GM18519 (cell line): ENCODE measurements around the gene KRTAP10-10.
"Not testable (repeated sequence)": the region's sequence is repeated elsewhere in the genome, so short reads cannot be mapped to it uniquely, and the experiment has no call there.

ENCODE experiments used
- ATAC-seq: cut with Tn5 transposase; IDR thresholded peaks from one replicate; pipeline ENCODE4 v1.9.1; 2021; ENCODE audit warnings: mild to moderate bottlenecking, moderate library complexity; ENCODE audit not compliant: unreplicated experiment, low FRiP score

KRTAP10-10 gene, protein sequence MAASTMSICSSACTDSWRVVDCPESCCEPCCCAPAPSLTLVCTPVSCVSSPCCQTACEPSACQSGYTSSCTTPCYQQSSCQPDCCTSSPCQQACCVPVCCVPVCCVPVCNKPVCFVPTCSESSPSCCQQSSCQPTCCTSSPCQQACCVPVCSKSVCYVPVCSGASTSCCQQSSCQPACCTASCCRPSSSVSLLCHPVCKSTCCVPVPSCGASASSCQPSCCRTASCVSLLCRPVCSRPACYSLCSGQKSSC

DNA sequence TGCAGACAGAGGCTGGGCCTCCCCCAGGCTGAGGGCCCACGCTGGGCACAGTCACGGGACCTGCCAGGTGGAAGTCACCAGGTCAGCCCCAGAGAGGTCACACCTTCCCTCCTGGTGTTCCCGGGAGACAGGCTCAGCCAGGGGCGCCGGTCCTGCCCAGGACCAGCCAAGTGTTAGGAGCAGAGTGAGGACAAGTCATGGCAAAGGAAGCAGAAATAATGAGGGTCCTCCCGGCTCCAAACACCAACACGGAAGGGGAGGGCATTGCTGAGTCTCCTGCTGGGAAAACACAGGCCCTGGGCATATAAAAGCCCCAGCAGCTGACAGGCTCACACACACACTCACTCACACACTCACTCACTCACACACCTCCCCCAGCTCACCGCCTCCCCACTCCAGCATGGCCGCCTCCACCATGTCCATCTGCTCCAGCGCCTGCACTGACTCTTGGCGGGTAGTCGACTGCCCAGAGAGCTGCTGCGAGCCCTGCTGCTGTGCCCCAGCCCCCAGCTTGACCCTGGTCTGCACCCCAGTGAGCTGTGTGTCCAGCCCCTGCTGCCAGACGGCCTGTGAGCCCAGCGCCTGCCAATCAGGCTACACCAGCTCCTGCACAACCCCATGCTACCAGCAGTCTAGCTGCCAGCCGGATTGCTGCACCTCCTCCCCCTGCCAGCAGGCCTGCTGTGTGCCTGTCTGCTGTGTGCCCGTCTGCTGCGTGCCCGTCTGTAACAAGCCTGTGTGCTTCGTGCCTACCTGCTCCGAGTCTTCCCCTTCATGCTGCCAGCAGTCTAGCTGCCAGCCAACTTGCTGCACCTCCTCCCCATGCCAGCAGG lies at the start of gene KRTAP10-10:
TSS of gene KRTAP10-10 (plus strand) at position 339 of the 833 bp plus-strand sequence. CDS start at position 401, 62 bp downstream.
- ATAC-seq = no peak

DNA sequence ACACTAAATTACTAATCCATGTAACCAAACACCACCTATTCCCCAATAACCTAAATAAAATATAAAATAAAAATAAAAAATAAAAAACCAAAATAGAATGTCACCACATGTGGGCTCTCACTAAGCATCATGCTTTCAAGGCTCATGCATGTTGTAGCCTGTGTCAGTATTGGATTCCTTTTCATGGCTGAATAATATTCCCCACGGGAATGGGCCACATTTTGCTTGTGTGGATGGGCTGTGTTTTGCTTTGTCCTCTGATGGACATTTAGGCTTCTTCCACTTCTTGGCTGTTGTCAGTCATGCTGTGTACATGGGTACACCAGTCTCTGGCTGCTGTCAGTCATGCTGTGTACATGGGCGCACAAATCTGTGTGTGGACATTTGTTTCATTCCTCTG lies 48.1 kb upstream of the KRTAP10-10 start:
- ATAC-seq = no peak

DNA sequence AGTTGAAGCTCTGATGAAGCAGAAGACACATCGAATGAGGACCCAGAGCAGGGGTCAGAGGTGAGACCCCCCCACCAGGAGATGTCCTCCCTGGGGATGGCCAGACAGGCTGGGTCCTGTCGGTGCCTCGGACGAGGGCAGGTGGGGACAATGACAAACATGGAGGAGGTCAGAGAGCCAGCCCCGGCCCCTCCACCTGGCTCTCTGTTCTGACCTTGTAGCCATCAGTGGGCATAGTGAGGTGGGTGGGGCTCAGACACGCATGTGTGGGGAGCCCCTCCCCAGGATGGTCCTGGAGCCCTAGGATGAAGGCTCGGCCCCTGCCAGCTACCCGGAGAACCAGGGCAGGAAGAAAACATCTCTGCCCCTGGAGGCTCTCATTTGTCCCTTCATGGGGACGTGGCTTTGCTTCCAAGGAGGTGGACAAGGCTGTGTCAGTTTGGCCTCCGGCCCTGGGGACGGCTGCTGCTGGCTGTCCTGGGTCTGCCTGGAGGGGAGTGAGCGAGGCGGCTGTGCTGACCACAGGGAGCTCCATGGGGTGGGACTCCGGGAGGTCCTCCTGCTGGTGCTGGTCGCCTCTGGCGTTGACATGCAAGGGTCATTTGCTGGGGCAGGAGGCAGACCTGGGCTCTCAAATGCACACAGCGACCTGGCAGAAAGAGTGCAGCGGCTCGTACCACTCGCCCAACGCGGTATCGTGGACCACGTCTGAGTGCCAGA lies 47.4 kb upstream of the KRTAP10-10 start:
- ATAC-seq = no peak

DNA sequence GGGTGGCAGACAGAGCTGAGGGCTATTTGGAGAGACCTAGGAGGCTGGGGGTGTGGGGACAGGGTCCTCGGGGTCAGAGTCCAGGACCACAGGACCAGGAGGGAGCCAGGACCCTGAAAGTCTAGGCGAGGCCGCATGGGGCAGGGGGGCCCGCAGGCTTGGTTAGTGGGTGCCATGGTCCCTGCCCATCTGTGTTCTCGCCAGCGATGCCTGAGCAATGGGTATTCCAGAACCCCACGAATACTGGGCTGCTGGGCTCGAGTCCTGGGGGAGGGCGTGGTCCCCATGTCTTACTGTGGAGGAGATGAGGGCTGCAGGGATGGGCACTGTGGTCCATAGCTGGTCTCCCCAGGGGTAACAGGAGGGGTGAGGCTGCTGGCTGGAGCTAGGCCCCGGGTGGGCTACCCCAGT lies 46.8 kb upstream of the KRTAP10-10 start:
- ATAC-seq = no peak

DNA sequence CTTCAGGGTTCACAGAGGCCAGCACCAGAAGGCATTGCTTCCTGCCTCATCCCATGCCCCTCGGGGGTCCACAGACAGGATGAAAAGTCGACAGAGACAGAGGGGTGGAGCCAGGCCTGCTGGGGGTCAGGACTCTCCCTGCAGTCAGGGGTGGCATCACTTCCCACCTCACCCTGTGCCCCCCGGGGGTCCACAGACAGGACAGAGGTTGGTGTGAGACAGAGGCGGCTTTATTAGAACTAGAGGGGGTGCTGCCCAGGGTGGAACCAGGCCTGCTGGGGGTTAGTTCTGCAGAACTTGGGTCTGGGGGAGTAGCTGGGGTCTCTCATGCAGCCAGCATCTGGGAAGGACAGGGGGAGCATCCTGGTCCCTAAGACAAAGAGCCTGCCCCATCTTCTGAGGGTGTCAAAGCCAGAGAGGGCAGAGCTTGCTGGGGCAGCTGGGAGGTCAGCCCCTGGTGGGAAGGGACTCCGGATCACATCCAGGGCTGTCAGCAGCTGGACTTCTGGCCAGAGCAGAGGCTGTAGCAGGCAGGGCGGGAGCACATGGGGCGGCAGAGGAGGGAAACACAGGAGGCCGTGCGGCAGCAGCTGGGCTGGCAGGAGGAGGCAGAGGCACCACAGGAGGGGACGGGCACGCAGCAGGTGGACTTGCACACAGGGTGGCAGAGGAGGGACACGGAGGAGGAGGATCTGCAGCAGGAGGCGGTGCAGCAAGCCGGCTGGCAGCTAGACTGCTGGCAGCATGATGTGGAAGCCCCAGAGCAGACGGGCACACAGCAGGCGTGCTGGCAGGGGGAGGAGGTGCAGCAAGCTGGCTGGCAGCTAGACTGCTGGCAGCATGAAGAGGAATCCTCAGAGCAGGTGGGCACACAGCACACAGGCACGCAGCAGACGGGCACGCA lies 46.0 kb upstream of the KRTAP10-10 start:
- ATAC-seq = not testable (repeated sequence)

DNA sequence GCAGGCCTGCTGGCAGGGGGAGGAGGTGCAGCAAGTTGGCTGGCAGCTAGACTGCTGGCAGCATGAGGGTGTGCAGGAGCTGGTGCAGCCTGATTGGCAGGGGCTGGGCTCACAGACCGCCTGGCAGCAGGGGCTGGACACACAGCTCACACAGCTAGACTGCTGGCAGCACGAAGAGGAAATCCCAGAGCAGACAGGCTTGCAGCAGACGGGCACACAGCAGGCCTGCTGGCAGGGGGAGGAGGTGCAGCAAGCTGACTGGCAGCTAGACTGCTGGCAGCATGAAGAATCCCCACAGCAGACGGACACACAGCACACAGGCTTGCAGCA lies 45.4 kb upstream of the KRTAP10-10 start:
- not testable (repeated sequence) for ATAC-seq

DNA sequence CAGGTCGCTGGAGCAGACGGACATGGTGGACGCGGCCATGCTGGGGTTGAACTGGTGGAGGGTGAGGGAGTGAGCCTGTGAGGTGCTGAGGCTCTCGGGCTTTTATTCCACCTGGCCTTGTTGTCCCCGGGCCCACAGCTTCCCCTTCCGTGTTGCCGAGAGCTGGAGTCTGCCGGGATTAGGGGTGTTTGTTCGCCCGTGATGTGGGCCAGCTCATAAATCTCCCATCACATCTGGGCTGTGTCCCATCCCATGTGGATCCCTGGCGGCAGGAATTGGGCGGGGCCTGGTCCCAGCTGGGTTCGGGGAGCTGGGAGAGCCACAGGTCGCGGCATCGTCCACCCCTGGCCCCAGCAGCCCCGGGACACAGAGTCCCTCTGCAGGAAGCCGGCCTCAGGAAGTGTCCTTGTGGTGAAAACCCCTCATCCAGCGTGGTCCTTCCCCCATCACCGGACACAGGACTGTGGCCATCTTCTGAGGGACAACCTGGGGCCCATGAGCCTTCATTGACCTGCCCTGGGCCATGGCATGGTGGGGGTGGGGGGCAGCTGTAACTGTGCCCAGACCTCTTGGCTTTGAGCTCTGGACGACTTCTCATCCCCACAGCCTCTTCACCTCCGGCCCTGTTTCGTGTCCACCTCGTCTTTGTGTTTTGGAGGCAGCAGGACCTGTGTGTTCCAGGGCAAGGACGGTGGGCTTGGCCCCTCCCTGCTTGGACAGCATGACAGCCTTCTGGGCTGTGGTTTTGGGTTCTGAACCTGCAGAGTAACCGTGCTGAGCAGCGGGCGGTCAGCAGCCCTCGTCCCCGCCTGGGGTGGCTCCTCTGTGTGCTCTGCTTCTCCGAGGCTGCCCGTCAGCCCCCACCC lies 44.5 kb upstream of the KRTAP10-10 start, which contains the start of gene KRTAP10-6:
TSS of gene KRTAP10-6 (minus strand) at position 60 of the 866 bp plus-strand sequence. CDS start at position 39, 21 bp downstream.
- no peak for ATAC-seq

DNA sequence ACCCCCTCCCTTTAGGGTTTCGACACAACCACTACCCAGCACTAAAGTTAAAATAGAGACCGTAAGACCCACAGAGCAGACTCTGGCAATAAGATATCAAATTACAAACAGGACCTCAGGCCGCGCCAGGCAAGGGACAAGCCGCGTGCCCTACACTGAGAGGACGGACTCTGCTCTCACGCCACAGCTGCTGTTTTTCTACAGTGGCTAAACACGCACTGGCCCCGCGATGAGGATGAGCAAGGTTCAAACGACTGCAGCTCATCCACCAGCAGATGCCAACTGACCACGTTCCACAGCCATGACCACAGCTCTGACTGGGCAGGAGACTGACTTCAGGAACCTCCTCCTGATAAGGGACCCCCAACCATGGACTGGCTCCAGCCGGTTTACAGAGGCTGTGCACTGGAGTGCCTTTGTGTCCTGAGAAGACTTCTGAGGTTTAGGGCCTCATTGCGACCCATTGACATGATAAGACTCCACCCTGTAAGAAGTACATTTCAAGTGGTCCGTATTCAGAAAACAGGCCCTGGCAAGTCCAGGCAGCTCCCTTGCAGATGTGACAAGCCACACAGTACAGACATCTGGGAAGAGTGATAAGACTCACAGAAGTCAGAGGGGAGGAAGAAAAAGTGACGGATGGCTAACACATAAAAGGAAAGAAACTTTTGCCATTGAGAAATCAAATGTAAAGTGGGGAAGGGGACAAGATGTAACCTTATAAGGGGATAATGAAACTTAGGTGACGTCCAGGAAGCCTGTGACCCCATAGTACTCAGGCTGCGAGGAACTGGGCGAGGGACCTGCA lies 43.4 kb upstream of the KRTAP10-10 start:
- no peak for ATAC-seq

DNA sequence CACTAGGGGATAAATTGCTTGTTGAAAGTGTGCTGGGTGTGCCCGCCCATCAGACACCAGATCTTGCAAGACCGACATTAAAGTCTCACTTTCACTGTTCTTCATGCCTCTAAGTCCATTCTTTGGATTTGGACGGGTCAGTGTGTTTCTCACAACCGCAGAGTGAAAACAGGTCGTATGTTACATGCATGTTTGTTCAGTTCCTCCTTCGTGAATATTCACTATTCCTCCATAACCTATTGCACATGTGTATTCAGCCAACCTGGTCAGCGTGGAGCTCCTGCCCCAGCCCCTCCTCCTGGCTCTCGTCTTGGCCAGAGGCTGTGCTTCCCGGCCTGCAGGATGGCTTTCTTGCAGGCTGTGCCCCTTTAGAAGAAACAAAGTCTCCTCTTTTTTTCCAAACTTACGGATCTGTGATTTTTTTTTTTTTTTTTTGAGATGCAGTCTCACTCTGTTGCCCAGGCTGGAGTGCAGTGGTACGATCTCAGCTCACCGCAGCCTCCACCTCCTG lies 42.7 kb upstream of the KRTAP10-10 start:
- ATAC-seq = no peak

DNA sequence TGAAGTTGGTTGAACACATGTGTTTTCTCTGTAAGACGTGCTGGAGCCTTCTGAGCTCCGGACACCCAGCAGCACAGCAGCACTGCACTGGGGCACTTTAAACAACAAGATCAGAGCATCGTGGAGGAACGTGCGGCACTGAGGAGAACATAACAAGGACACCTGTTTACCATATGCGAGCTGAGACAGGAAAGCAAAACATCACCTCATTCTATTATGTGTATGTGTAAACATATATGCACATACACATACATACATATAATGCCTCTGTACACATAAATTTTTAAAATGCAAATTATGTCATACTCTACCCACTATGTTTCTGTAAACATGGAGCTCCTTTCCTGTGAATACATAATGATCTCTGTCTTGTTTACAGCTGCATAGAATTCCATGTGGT lies 41.6 kb upstream of the KRTAP10-10 start:
- no peak for ATAC-seq

DNA sequence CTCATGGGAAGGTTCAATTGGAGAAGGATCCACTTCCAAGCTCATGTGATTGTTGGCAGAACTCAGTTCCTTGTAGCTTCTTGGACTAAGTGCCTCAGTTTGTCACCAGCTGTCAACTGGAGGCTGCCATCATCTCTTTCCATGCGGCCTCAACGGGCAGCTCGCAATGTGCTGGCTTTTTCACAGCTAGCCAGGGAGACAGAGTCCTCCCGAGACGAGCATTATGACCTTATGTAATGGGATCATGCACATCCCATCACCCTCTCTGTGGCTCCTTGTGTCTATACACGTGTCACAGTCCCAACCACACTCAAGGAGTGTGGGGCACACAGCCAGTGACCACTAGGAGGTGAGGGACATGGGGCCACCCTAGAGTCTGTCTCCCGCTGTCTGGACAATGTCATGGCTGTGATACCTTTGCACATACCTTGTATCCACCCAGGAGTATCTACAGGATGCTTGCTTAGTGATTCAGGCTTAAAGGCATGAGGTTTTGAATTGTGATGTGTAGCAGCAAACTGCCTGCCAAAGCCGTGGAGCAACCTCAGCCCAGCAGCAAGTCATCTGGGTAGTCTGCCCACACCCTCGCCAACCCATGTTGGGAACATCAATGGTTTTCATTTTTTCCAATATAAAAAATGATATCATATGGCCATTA lies 41.0 kb upstream of the KRTAP10-10 start:
- ATAC-seq = no peak

DNA sequence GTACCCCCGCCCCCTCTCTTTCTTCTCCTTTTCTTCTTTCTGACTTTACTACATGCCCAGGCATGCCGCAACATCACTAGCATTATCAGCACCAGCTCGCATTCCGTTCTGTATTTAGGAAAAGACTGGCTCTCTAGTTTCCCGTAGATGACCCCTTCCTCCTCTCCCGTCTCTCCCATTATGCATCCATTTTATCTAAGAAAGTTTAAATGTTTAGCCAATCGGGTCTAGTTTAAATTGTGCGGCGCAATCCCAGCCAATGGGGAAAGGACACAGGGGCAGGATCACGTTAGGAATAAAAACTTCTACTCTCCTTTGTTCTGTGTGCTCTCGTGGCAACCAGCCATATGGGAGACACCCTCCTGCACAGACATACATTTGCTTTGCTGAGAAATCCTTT lies 39.1 kb upstream of the KRTAP10-10 start:
- ATAC-seq = no peak

DNA sequence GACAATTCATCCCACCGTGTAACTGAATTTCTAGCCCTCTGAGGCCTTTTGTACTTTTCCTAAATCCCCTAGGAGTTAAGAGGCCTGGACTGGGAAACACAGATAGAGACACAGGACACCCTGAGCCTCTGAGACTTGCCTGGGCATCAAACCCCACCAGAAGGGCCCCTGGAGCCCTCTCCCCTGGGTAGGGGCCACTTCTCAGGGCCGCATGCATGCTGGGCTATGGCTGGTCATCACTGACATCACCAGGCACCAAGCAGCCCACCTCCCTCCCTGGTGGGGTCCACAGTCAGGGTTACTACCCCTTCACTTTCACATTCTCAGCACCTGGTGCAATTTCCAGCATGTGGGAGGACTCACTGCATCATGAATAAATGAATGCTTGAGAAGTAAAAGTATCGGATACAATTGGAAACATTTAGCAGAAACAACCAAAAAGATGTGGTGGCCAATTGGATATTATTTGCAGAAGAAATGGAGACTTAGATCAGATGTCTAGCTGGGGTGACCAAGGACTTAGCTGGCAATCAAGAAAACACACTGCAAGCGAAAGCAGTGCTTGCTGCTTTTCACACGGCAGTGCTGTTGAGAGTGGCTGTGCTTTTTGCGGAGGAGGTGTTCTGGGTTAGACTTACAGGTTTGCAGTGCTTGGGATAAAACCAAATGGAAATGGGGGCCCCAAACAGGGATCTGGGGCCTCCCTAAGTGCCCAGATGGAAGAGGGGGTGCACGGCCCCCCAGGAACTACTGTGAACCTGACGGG lies 37.7 kb upstream of the KRTAP10-10 start:
- no peak for ATAC-seq

DNA sequence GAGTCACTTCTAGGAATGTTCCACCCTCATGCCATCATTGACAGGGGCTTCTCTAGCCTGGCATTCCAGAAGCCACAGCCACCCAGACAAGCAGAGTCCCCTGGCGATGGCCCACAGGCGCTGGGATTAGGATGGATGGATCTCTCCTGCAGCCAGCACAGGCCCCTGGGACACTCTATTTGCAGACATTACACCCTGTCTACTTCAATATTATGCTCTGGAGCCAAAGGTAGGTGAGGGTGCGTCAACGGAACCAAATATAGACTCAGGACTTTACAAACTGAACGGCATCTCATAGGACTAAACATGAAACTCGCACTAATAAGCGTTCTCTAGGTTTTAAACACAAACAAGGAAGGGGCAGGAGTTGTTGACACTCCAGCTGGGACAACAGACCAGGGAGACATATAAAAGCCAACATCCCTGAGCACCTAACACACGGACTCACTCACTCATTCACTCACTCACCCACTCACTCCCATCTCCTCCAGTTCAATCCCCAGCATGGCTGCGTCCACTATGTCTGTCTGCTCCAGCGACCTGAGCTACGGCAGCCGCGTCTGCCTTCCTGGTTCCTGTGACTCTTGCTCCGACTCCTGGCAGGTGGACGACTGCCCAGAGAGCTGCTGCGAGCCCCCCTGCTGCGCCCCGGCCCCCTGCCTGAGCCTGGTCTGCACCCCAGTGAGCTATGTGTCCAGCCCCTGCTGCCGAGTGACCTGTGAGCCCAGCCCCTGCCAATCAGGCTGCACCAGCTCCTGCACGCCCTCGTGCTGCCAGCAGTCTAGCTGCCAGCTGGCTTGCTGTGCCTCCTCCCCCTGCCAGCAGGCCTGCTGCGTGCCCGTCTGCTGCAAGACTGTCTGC lies 36.8 kb upstream of the KRTAP10-10 start, which contains the start of gene KRTAP10-7:
TSS of gene KRTAP10-7 (plus strand) at position 480 of the 861 bp plus-strand sequence. CDS start at position 505, 25 bp downstream.
- ATAC-seq = not testable (repeated sequence)

DNA sequence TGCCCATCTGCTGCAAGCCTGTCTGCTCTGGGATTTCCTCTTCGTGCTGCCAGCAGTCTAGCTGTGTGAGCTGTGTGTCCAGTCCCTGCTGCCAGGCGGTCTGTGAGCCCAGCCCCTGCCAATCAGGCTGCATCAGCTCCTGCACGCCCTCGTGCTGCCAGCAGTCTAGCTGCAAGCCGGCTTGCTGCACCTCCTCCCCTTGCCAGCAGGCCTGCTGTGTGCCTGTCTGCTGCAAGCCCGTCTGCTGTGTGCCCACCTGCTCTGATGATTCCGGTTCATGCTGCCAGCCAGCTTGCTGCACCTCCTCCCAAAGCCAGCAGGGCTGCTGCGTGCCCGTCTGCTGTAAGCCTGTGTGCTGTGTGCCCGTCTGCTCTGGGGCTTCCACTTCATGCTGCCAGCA lies 36.1 kb upstream of the KRTAP10-10 start:
- not testable (repeated sequence) for ATAC-seq
